Inflammatory macrophage treated with lipopolysaccharide for 4 hours (primary cell): ENCODE data around the gene NECTIN4.
A peak's percentile ranks its signal among the peaks of the same experiment; 100 is the strongest.
"Not testable (repeated sequence)": the region's sequence is repeated elsewhere in the genome, so short reads cannot be mapped to it uniquely, and the experiment has no call there.

Experiments used
- DNase-seq: peaks from one replicate; pipeline ENCODE4 v3.0.0-alpha.2; 2020

NECTIN4 gene

DNA sequence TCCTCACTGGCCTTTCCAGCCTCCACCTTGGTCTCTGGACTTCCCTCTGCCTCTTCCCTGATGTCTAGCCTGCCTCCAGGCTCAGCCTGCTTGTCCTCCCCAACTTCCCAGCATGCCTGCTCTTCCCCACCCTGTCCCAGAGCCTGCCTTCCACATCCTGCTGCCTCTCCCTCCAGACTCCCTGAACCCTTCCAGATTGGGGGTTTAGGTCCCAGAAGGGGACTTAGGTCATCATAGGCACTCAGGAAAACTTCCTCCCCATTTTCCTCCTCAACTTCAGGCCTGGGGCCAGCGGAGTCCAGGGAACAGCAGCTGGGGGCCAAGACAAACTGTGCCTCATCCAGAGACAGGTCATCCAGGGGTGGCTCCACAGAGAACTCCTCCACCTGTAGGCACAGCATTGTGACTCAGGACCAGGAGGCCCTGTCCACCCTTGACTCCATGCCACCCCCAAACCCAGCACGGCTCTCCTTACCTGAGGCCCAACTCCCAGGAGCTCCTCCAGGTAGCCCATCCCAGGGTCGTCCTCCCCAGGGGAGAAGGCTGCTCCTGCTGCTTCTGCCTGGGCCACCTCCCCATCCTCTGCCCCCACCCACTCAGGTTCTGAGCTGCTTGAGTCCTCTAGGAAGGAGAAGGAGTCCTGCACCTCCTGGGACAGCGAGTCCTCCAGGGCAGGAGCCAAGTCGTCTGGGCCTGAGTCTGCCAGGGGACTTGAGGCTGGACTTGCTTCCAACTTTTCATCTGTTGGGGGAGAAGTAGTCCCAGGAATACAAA lies 40.2 kb downstream of the NECTIN4 start:
- no peak for DNase-seq

GRCh38 chr1:161047436-161048420 lies 41.6 kb downstream of the NECTIN4 start:
- no peak for DNase-seq

DNA sequence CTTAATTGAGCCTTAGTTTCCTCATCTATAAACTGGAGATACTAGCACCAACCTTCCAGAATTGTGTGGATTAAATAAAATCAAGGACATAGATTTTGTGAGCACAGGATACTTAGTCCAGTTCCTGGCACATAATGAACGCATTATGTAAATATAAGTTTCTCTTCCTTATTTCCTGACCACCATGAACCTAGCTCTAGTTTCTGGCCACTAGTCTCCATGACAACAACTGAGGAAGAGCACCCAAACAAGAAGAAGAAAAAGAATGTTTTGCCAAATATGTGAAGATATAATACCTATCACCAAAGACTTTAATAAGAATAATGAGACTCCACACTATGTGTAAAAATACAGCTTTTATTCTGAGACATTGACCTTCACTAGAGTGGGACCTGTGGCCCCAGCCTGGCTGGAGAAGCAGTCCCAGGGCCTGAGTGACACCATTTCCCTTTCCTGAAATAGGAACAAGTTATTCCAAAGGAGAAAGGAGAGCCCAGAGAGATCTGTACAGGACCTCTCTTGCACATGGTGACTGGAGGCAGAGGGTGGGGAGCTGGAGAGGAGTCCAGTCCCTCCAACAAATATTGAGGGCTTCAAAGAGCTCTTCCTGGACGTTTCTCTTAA lies 42.6 kb downstream of the NECTIN4 start:
- DNase-seq = peak; percentile 89

GRCh38 chr1:161045736-161046604 lies 43.4 kb downstream of the NECTIN4 start, which contains the start of gene USF1:
Gene USF1, minus strand, starts transcription at chr1:161045977. Its CDS starts 2,702 bp downstream, at chr1:161043275.
- DNase-seq = peak; percentile 97

DNA sequence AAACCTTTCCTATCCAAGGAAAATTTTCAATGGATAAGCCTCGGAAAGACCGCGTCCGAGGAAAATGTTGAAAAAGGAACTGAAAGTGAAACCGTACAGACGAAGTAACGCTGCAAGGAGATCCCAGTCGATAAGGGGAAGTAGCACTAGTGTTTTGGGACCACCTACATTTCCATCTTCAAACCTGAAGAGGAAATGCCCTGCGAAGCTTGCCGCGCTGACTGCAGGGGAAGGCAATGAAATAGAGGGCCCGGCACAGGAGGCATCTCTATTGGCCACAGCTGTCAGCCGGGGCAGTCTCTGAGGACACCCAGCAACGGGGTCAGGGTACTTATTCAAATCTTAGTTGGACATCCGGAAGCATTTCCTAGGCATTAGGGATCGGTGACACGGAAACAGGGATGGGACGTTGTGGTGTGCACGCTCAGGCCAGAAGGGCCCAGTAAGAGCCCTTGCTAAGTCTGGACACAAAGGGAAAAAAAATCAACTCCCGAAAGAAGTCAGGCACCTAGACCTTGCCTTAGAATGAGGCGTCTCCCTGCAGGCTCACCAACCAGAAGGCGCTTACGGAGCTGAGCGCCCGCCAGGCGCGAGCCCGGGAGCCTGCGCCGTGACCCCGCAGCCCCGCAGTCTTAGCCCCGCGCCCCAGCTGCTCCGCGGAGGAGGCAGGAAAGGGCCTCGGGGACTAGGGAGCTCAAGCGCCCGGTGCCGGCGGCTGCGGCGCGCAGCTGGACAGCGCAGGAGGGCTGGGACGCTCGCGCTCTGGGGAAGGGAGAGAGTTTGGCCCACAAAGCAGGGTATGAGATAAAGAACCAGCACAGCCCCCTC lies 44.2 kb downstream of the NECTIN4 start:
- DNase-seq = peak; percentile 93

- DNase-seq = no peak
Measured at GRCh38 chr1:161044535-161044907, 44.8 kb downstream of the NECTIN4 start.

GRCh38 chr1:161039546-161039945 lies 49.8 kb downstream of the NECTIN4 start:
- DNase-seq = no peak

DNA sequence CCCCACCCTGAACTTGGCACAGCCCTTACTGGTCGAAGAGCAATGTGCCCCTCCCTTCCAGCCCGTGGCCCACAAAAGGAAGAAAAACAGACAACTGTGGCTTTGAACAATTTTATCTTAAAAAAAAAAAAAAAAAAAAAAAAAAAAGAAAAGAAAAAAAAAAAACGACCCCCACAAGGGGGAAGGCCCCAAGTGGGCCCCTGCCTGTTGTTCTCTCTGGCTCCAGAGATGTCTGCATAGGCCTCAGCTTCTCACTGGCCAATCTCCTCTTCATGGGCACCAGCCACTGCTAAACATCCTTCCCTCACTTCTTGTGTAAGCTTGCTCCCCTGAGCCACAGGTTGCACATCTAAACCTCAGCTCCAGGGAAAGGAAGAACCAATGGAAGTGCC lies 50.2 kb downstream of the NECTIN4 start:
- no peak for DNase-seq

- DNase-seq = peak; percentile 55
Measured at GRCh38 chr1:161038523-161039153, 50.7 kb downstream of the NECTIN4 start, which contains the start of gene TSTD1. Gene TSTD1, minus strand, starts transcription at chr1:161038964. Its CDS starts 75 bp downstream, at chr1:161038889.

GRCh38 chr1:161037661-161038522 lies 51.5 kb downstream of the NECTIN4 start:
- no peak for DNase-seq

- DNase-seq = no peak
Measured at GRCh38 chr1:161033751-161034150, 55.6 kb downstream of the NECTIN4 start.

DNA sequence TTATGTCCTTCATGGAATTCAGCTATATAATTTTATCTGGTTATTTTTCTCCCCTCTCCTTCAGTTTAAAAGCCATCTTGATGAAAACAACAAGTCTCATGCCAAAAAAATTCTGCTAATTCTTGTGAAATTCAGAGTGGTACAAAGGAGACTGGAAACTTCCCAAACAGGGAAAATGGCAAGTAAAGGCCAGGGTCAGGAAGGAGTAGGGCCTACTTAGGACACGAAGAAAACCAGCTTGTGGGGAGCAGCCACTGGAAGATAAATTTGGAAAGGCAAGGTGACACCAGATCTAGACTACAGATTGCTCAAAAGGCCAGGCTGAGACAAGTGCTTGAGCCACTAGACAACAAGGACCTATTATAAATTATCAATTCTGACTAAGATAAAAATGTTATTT lies 56.9 kb downstream of the NECTIN4 start:
- no peak for DNase-seq

DNA sequence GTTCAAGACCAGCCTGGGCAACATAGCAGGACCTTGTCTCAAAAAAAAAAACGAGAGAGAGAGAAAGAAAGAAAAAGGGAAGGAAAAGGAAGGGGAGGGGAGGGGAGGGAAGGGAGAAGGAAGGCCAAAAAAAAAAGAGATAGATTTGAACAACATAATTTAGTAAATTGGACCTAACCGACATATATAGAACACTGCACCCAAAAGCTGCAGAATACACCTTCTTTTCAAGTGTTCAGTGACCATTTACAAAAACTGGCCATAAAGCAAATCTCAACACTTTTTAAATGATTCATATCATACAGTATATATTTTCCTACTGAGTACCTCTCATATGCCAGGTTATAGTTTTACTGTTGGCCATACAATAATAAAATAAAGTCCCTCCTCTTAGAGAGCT lies 57.5 kb downstream of the NECTIN4 start:
- no peak for DNase-seq

DNA sequence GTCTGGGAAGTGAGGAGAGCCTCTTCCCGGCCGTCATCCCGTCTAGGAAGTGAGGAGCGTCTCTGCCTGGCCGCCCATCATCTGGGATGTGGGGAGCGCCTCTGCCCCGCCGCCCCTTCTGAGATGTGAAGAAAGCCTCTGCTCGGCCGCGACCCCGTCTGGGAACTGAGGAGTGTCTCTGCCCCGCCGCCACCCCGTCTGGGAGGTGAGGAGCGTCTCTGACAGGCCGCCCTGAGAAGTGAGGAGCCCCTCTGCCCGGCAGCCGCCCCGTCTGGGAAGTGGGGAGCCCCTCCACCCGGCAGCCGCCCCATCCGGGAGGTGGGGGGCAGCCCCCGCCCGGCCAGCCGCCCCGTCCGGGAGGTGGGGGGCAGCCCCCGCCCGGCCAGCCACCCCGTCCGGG lies 59.9 kb downstream of the NECTIN4 start:
- not testable (repeated sequence) for DNase-seq

DNA sequence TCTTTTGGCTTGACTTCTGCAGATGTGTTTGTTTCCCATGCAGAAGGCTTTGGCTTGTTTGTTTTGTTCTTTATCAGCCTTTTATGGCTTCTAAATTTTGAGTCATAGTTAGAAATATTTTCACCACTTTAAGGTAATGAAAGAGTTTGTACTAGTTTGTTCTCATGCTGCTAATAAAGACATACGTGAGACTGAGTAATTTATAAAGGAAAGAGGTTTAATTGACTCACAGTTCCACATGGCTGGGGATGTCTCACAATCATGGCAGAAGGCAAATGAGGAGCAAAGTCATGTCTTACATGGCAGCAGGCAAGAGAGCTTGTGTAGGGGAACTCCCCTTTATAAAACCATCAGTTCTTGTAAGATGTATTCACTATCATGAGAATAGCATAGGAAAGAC lies 62.4 kb downstream of the NECTIN4 start:
- not testable (repeated sequence) for DNase-seq

- DNase-seq = not testable (repeated sequence)
Measured at GRCh38 chr1:161022432-161022831, 66.9 kb downstream of the NECTIN4 start.

GRCh38 chr1:161021970-161022353 lies 67.4 kb downstream of the NECTIN4 start:
- no peak for DNase-seq

DNA sequence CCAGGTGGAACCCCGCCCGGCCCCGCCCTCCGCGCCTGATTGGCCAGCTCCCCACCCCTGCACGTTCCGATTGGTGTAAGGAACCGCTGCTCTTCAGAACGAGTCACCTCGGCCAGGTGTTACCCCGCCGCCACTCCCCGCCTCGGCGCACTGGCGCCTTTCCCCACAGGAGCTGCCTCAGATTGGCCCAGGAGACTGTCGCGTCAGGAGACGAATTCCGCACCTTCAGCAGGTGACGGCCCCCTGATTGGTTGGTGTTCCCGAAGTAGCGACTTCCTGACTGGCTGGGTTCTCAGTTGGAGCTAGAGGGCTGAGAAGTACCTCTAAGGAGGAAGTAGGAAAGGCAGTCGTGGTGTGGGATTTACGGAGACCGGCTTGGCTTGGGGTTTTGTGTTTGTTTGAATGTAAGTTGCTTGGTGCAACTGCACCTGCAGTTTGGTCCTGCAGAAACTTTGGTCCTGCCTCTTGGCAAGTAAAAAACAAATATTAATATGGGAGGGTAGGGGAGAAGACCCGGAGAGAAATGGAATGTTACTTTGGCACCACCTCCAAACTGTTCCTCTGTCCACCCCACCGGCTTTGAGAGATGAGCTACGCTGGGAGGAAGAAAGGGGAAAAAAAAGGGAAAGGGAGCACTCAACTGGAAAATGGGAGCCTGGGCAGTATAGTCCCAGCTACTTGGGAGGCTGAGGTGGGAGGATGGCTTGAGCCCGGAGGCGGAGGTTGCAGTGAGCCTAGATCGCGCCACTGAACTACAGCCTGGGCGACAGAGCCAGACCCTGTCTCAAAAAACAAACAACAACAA lies 68.0 kb downstream of the NECTIN4 start:
- DNase-seq = peak; percentile 76
